HEK293 (cell line): ENCODE results near the gene ISYNA1.
A peak's percentile ranks its signal among the peaks of the same experiment; 100 is the strongest.

ENCODE experiments used
- BCL11A ChIP-seq: fragments of 450-650 bp; formaldehyde crosslinking; IDR thresholded peaks from 2 replicates; pipeline ENCODE4 v1.5.1; 2016; ENCODE audit warnings: low read depth, missing biosample characterization, missing genetic modification characterization
- GLIS2 ChIP-seq: fragments of 450-650 bp; formaldehyde crosslinking; IDR thresholded peaks from 2 replicates; pipeline ENCODE4 v1.5.1; 2016; ENCODE audit warnings: missing biosample characterization, missing genetic modification characterization
- HIC1 ChIP-seq: fragments of 450-650 bp; formaldehyde crosslinking; IDR thresholded peaks from 2 replicates; pipeline ENCODE4 v1.5.1; 2016; ENCODE audit warnings: missing biosample characterization, missing genetic modification characterization
- KLF1 ChIP-seq: fragments of 450-650 bp; formaldehyde crosslinking; IDR thresholded peaks from 2 replicates; pipeline ENCODE4 v1.5.1; 2016; ENCODE audit warnings: missing biosample characterization, missing genetic modification characterization
- KLF7 ChIP-seq: fragments of 450-650 bp; formaldehyde crosslinking; IDR thresholded peaks from 2 replicates; pipeline ENCODE4 v1.5.1; 2016; ENCODE audit warnings: missing biosample characterization, missing genetic modification characterization, borderline replicate concordance
- KLF8 ChIP-seq: fragments of 450-650 bp; formaldehyde crosslinking; IDR thresholded peaks from 2 replicates; pipeline ENCODE4 v1.5.1; 2016; ENCODE audit warnings: missing biosample characterization, missing genetic modification characterization
- OSR2 ChIP-seq: fragments of 450-650 bp; formaldehyde crosslinking; IDR thresholded peaks from 2 replicates; pipeline ENCODE4 v1.5.1; 2016; ENCODE audit warnings: missing biosample characterization, missing genetic modification characterization
- PRDM2 ChIP-seq: fragments of 450-650 bp; formaldehyde crosslinking; IDR thresholded peaks from 2 replicates; pipeline ENCODE4 v1.5.1; 2016; ENCODE audit warnings: missing biosample characterization, missing genetic modification characterization, borderline replicate concordance
- SCRT1 ChIP-seq: fragments of 450-650 bp; formaldehyde crosslinking; IDR thresholded peaks from 2 replicates; pipeline ENCODE4 v1.5.1; 2016; ENCODE audit warnings: missing biosample characterization, missing genetic modification characterization, borderline replicate concordance
- TCF7L2 ChIP-seq: IDR thresholded peaks from 2 replicates; pipeline ENCODE4 v1.6.1; 2011; ENCODE audit warnings: low read depth, mild to moderate bottlenecking, inconsistent platforms, low read length, moderate library complexity, borderline replicate concordance
- YY1 ChIP-seq: fragments of 450-650 bp; formaldehyde crosslinking; IDR thresholded peaks from 2 replicates; pipeline ENCODE4 v1.5.1; 2018; ENCODE audit warnings: missing biosample characterization, missing genetic modification characterization
- ZBTB10 ChIP-seq: fragments of 450-650 bp; formaldehyde crosslinking; IDR thresholded peaks from 2 replicates; pipeline ENCODE4 v1.5.1; 2016; ENCODE audit warnings: missing biosample characterization, missing genetic modification characterization
- ZNF133 ChIP-seq: fragments of 450-650 bp; formaldehyde crosslinking; IDR thresholded peaks from 2 replicates; pipeline ENCODE4 v1.5.1; 2016; ENCODE audit warnings: missing biosample characterization, missing genetic modification characterization
- ZNF16 ChIP-seq: fragments of 450-650 bp; formaldehyde crosslinking; IDR thresholded peaks from 2 replicates; pipeline ENCODE4 v1.5.1; 2016; ENCODE audit warnings: low read depth, missing biosample characterization, missing genetic modification characterization
- ZNF184 ChIP-seq: fragments of 450-650 bp; IDR thresholded peaks from 2 replicates; pipeline ENCODE4 v1.5.1; 2018; ENCODE audit warnings: missing biosample characterization, mild to moderate bottlenecking, missing genetic modification characterization
- ZNF2 ChIP-seq: fragments of 450-650 bp; formaldehyde crosslinking; IDR thresholded peaks from 2 replicates; pipeline ENCODE4 v1.5.1; 2016; ENCODE audit warnings: missing biosample characterization, missing genetic modification characterization
- ZNF302 ChIP-seq: fragments of 450-650 bp; formaldehyde crosslinking; IDR thresholded peaks from 2 replicates; pipeline ENCODE4 v1.5.1; 2016; ENCODE audit warnings: missing biosample characterization, missing genetic modification characterization, low read depth
- ZNF354C ChIP-seq: fragments of 450-650 bp; formaldehyde crosslinking; IDR thresholded peaks from 2 replicates; pipeline ENCODE4 v1.5.1; 2016; ENCODE audit warnings: missing biosample characterization, missing genetic modification characterization, low read depth, borderline replicate concordance
- ZNF394 ChIP-seq: fragments of 450-650 bp; formaldehyde crosslinking; IDR thresholded peaks from 2 replicates; pipeline ENCODE4 v1.5.1; 2016; ENCODE audit warnings: missing biosample characterization, missing genetic modification characterization, mild to moderate bottlenecking, moderate library complexity, borderline replicate concordance
- ZNF529 ChIP-seq: fragments of 450-650 bp; formaldehyde crosslinking; IDR thresholded peaks from 2 replicates; pipeline ENCODE4 v1.5.1; 2017; ENCODE audit warnings: missing genetic modification characterization, missing biosample characterization; ENCODE audit not compliant: insufficient replicate concordance
- ZNF555 ChIP-seq: fragments of 450-650 bp; formaldehyde crosslinking; conservative IDR thresholded peaks from 2 replicates; pipeline ENCODE4 v1.5.1; 2017; ENCODE audit warnings: missing biosample characterization, mild to moderate bottlenecking, missing genetic modification characterization, inconsistent platforms
- ZNF560 ChIP-seq: fragments of 450-650 bp; formaldehyde crosslinking; IDR thresholded peaks from 2 replicates; pipeline ENCODE4 v1.5.1; 2017; ENCODE audit warnings: missing biosample characterization, missing genetic modification characterization, borderline replicate concordance
- ZNF610 ChIP-seq: fragments of 450-650 bp; formaldehyde crosslinking; IDR thresholded peaks from 2 replicates; pipeline ENCODE4 v1.5.1; 2016; ENCODE audit warnings: missing biosample characterization, missing genetic modification characterization, borderline replicate concordance
- ZNF670 ChIP-seq: fragments of 450-650 bp; formaldehyde crosslinking; IDR thresholded peaks from 2 replicates; pipeline ENCODE4 v1.5.1; 2016; ENCODE audit warnings: missing biosample characterization, missing genetic modification characterization, low read depth
- ZNF692 ChIP-seq: fragments of 450-650 bp; formaldehyde crosslinking; IDR thresholded peaks from 2 replicates; pipeline ENCODE4 v1.5.1; 2016; ENCODE audit warnings: missing biosample characterization, missing genetic modification characterization
- ZSCAN23 ChIP-seq: fragments of 450-650 bp; formaldehyde crosslinking; IDR thresholded peaks from 2 replicates; pipeline ENCODE4 v1.5.1; 2016; ENCODE audit warnings: missing biosample characterization, missing genetic modification characterization

The ISYNA1 gene

GRCh38 chr19:18434411-18435175 is 3.3 kb downstream of the ISYNA1 start (continued):
- TF ChIP-seq GLIS2 (tag by site-specific recombination) (peak; percentile 39; the same call in 1 of the 2 replicates), ZNF16 (tag by site-specific recombination) (no peak), PRDM2 (tag by site-specific recombination) (no peak), ZNF302 (no peak), ZSCAN23 (tag by site-specific recombination) (no peak), ZNF560 (tag by site-specific recombination) (no peak), ZNF529 (tag by site-specific recombination) (no peak), ZBTB10 (0 out of 2 replicates have a peak, but pooled peaks have one; percentile 11), ZNF394 (tag by site-specific recombination) (no peak), ZNF354C (tag by site-specific recombination) (no peak), ZNF555 (tag by site-specific recombination) (no peak), ZNF692 (tag by site-specific recombination) (peak; percentile 92), YY1 (tag by site-specific recombination) (no peak), BCL11A (tag by site-specific recombination) (no peak; the same call in 1 of the 2 replicates), KLF8 (tag by site-specific recombination) (no peak), ZNF670 (no peak), OSR2 (tag by site-specific recombination) (peak; percentile 78), ZNF610 (no peak), KLF1 (tag by site-specific recombination) (peak; percentile 8; the same call in 1 of the 2 replicates), HIC1 (tag by site-specific recombination) (peak; percentile 72), KLF7 (tag by site-specific recombination) (no peak), ZNF184 (tag by site-specific recombination) (no peak), ZNF133 (tag by site-specific recombination) (no peak), ZNF2 (no peak), SCRT1 (tag by site-specific recombination) (no peak), TCF7L2 (no peak)
